HG03439 (cell line): Measurements from ENCODE around the gene MTG2.

ENCODE experiments used
- ATAC-seq: cut with Tn5 transposase; IDR thresholded peaks from one replicate; pipeline ENCODE4 v1.9.1; 2021; ENCODE audit warnings: mild to moderate bottlenecking, moderate library complexity; ENCODE audit not compliant: unreplicated experiment

The MTG2 gene

DNA sequence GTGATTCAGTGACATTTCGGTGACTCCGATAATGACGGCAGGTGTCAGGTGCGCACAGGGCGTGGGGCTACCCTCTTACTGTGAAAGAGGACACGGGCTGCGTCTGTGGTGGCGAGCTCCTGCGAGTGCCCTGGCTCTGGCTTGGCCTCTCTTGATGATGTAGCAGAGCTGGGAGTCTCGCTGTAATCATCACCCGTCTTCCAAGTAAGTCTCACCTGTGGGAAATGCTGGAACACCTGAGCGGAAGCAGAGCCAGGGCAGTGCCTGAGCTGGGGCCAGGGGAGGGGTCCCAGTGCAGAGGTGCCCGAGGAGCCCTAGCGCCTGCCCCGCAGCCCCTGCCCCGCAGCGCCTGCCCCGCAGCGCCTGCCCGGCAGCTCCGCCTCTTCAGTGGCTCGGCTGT lies 60.3 kb downstream of the MTG2 start:
- ATAC-seq, result no peak

DNA sequence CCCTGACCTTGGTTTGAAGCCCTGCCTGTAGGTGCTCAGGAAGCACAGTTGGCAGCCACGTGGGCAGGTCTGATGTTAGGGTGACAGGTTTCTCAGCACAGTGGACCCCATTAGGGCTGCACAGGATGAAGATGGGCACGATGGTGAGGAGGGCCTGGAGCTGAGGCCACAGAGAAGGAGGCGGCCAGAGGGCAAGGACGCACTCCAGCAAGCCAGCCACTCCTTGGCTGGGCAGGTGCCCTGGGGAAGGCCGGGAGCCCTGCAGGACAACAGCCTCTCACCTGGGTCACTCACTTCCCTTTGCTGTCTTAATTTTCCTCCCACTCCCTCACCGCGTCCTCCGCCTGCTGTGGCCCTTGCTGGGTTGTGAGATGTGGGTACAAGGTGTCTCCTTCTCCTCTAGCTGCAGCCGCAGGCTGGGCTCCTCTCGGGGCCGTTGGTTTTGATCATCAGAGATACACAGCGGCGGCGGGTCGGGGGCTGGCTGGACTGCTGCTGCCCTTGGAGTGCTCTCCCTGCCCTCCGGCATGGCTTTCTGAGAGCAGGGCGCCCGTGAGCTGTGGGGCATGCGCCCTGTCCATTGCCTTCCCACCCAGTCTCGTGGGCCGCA lies 61.2 kb downstream of the MTG2 start:
- no peak for ATAC-seq

- ATAC-seq, result no peak
Observed at GRCh38 chr20:62244644-62245108, 61.8 kb downstream of the MTG2 start.

DNA sequence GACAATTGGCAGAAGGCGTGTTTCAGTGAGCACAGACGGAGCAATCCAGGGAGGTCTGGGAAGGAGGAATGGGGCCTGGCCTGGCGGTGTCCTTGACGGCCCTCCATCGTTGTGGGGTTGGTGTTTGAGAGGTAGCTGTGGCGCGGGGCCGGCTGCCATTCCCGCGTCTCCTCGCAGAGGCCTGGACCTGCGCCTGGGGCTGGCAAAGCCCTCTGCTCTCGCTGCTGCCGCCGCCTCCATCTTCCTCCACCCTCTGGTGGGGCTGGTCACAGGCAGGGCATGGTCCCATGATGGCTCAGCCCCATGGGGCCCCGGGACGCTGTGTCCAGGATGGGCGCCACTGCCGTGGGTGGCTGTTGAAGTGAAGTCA lies 63.1 kb downstream of the MTG2 start:
- no peak for ATAC-seq

DNA sequence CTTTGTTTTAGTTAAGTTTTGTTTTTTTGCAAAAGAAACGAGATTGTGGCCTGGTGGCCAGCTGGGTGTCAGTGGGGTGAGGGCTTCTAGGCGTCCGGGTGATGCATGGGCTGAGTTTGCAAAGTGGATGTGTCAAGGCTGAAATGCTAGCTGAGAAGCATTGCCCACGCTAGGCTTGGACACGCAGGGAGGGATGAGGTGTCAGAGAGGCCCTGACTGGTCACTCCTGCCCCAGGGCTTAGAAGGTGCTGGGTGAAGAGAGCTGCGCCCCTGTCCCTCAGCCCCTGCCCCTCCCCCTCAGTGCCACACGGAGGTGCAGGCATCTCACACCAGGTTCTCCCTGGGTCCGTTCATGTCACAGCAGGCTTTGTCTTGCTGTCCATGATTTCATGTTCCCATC lies 63.6 kb downstream of the MTG2 start:
- no peak for ATAC-seq

- no peak for ATAC-seq
Observed at GRCh38 chr20:62246872-62247652, 64.2 kb downstream of the MTG2 start.

- no peak for ATAC-seq
Observed at GRCh38 chr20:62248890-62249560, 66.2 kb downstream of the MTG2 start.

DNA sequence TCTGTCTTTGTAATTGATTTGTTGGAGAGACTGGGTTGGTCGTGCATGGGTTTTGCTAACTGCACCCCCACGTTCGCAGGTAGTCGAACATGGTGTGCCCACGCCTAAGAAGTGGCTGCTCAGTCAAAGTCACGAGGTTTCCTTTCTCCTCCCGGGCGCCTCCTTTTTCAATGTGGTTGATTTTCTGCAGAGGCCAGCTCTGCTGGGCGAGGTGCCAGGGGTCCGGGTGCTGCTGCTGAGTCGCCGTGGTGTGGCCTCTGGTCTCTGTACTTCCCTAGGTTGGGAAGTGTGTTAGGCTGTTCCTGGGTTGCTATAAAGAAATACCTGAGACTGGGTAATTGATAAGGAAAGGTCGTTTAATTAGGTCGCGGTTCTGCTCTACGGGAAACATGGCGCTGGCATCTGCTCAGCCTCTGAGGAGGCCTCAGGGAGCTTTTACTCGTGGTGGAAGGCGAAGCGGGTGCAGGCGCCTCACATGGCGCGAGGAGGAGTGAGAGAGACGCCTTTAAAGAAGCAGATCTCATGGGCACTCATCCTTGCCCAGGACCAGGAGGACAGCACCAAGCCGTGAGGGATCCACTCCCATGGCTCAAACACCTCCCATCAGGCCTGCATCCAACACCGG lies 69.6 kb downstream of the MTG2 start:
- no peak for ATAC-seq
